GM12875 (cell line): Measurements from ENCODE around the gene TAF3.
"Not testable (repeated sequence)": the region's sequence is repeated elsewhere in the genome, so short reads cannot be mapped to it uniquely, and the experiment has no call there.

Source experiments
- H3K4me3 ChIP-seq: one replicate; pipeline ENCODE4 v1.5.1; 2011; ENCODE audit warnings: low read depth, low read length, control low read depth
- CTCF ChIP-seq: IDR thresholded peaks from 2 replicates; pipeline ENCODE4 v1.5.1; 2011; ENCODE audit warnings: low read depth, mild to moderate bottlenecking, control low read depth, inconsistent platforms, low read length, moderate library complexity, borderline replicate concordance; ENCODE audit not compliant: insufficient read depth

Gene TAF3

GRCh38 chr10:8023321-8023720, 205.0 kb downstream of the TAF3 start:
- TF ChIP-seq CTCF: no peak
- H3K4me3 ChIP-seq: no peak overlapping the region

GRCh38 chr10:8023851-8024250, 205.5 kb downstream of the TAF3 start:
- no peak overlapping the region for H3K4me3 ChIP-seq
- TF ChIP-seq CTCF: no peak

- TF ChIP-seq CTCF: no peak
- peak overlapping the region; percentile 21 for H3K4me3 ChIP-seq
Measured at GRCh38 chr10:8026349-8027259, 208.3 kb downstream of the TAF3 start.

- not testable (repeated sequence) for H3K4me3 ChIP-seq
Measured at GRCh38 chr10:8031211-8031610, 212.9 kb downstream of the TAF3 start.

- TF ChIP-seq CTCF: no peak
- H3K4me3 ChIP-seq: no peak overlapping the region
Measured at GRCh38 chr10:8032558-8032957, 214.3 kb downstream of the TAF3 start.

- H3K4me3 ChIP-seq: no peak overlapping the region
Measured at GRCh38 chr10:8033812-8034465, 215.6 kb downstream of the TAF3 start.

GRCh38 chr10:8034466-8035005, 216.2 kb downstream of the TAF3 start:
- no peak for TF ChIP-seq CTCF
- H3K4me3 ChIP-seq: no peak overlapping the region

More at GRCh38 chr10:8033812-8034465, 215.6 kb downstream of the TAF3 start:
- TF ChIP-seq CTCF: no peak
